ENCODE results near the gene CORIN.

DNA sequence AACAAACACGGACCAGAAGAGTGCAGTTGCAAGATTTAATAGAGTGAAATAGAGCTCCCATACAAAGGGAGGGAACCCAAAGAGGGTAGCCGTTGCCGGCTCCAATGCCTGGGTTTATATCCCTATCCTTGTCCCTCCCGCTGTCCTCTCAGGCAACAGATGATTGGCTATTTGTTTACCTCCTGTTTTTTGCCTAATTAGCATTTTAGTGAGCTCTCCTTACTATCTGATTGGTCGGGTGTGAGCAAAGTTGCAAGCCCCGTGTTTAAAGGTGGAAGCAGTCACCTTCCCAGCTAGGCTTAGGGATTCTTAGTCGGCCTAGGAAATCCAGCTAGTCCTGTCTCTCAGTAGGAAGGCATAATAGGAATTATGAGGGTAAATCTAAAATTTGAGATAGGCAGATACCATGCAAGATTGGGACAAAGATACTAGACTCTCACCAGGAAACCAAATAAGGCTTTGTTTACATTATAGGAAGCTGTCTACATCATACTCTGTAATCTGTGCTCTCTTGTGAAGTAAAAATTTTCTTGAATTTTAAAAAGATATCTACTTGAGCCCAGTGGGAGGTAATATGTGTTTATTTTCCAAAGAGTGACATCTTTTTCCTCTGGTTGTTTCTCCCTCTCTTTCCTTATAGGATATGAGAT lies 286.8 kb downstream of the CORIN start:
- TF ChIP-seq, protein P1, sequence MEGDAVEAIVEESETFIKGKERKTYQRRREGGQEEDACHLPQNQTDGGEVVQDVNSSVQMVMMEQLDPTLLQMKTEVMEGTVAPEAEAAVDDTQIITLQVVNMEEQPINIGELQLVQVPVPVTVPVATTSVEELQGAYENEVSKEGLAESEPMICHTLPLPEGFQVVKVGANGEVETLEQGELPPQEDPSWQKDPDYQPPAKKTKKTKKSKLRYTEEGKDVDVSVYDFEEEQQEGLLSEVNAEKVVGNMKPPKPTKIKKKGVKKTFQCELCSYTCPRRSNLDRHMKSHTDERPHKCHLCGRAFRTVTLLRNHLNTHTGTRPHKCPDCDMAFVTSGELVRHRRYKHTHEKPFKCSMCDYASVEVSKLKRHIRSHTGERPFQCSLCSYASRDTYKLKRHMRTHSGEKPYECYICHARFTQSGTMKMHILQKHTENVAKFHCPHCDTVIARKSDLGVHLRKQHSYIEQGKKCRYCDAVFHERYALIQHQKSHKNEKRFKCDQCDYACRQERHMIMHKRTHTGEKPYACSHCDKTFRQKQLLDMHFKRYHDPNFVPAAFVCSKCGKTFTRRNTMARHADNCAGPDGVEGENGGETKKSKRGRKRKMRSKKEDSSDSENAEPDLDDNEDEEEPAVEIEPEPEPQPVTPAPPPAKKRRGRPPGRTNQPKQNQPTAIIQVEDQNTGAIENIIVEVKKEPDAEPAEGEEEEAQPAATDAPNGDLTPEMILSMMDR (IDR thresholded peaks at IDR 0.05): no peak
- no peak for TF ChIP-seq EZH2 (IDR thresholded peaks at IDR 0.05; ENCODE audit: borderline replicate concordance, insufficient read depth, low read depth, low read length, poor library complexity, severe bottlenecking)

All from B cell (primary cell).